GM10266 (cell line): ENCODE measurements around the gene BAD.
"Not testable (repeated sequence)": the region's sequence is repeated elsewhere in the genome, so short reads cannot be mapped to it uniquely, and the experiment has no call there.

ENCODE experiments used
- DNase-seq: peaks from one replicate; pipeline ENCODE4 v3.0.0; 2012; ENCODE audit errors: extremely low spot score
- TF ChIP-seq, protein P1 (sequence below): IDR thresholded peaks from 2 replicates; pipeline ENCODE4 v1.5.1; 2012; ENCODE audit warnings: mild to moderate bottlenecking, low read depth; ENCODE audit not compliant: control insufficient read depth, insufficient read depth; ENCODE audit errors: missing control alignments

The BAD gene

DNA sequence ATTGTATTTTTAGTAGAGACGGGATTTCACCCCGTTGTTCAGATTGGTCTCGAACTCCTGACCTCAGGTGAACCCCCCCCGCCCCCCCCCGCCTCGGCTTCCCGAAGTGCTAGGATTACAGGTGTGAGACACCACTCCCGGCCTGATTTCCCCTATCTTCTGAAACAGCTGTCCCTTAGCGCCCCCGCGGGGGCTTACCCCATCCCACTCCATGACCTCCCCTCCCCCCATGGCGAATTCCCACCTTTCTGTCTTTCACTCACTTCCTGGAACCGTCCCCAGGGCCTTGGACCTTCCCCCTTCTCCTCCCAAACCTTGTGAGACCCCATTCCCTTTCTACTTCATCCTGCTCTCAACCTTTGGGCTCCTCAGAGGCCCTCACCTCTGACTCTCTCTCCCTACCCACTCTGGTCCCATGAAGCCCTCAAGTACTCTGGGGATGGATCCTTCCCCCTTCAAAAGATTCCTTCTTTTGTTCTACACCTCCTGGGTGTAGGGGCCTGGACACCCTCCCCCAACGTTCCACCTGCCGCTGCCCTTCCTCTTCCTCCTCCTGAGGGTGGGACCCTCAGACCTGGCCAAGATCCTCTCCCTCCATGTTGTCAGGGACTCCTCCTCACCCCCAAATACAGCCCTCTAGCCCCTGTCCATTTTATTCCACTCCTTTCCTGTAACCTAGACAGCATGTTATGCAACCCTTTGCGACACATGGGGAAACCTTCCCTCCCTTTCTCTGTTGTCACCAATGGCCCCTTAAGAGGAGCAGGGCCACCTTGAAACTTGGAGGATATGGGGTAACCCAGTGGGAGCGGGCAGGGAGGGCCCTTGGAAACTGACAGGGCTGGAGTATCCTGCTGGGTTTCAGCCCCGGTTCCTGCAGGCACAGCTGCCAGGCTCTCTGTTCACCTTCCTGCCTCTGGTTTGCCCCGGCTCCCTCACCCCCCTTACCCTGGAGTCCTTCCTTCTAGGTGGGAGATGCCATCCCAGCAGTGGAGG is 34.6 kb upstream of the BAD start:
- no peak for DNase-seq
- TF ChIP-seq, protein P1, sequence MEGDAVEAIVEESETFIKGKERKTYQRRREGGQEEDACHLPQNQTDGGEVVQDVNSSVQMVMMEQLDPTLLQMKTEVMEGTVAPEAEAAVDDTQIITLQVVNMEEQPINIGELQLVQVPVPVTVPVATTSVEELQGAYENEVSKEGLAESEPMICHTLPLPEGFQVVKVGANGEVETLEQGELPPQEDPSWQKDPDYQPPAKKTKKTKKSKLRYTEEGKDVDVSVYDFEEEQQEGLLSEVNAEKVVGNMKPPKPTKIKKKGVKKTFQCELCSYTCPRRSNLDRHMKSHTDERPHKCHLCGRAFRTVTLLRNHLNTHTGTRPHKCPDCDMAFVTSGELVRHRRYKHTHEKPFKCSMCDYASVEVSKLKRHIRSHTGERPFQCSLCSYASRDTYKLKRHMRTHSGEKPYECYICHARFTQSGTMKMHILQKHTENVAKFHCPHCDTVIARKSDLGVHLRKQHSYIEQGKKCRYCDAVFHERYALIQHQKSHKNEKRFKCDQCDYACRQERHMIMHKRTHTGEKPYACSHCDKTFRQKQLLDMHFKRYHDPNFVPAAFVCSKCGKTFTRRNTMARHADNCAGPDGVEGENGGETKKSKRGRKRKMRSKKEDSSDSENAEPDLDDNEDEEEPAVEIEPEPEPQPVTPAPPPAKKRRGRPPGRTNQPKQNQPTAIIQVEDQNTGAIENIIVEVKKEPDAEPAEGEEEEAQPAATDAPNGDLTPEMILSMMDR = no peak

DNA sequence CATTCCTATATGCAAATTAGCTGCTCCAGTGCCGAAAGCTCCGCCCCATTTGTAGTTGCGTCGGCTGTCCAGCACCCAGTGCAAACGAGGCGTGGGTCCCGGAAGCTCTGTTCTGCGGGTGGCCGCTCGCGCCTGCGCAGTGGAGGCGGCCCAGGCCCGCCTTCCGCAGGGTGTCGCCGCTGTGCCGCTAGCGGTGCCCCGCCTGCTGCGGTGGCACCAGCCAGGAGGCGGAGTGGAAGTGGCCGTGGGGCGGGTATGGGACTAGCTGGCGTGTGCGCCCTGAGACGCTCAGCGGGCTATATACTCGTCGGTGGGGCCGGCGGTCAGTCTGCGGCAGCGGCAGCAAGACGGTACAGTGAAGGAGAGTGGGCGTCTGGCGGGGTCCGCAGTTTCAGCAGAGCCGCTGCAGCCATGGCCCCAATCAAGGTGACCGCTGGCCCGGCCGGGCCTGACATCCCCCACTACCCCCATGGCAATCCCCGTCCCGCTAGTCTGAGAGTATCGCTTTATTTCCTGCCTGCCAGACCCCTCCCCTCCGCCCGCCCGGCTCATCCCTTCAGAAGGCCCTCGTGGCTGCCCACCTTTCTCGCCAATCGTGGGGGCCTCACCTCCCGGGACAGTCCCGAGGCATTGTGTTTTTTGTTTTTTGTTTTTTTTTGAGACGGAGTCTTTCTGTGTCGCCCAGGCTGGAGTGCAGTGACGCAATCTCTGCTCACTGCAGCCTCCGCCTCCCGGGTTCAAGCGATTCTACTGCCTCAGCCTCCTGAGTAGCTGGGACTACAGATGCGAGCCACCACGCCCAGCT is 33.7 kb upstream of the BAD start, which contains the start of gene PRDX5:
PRDX5 (plus strand) TSS at position 161 of the 805 bp plus-strand sequence; CDS start at position 256, 95 bp downstream.
- peak; percentile 96 for DNase-seq
- TF ChIP-seq, protein P1 = peak; percentile 75

DNA sequence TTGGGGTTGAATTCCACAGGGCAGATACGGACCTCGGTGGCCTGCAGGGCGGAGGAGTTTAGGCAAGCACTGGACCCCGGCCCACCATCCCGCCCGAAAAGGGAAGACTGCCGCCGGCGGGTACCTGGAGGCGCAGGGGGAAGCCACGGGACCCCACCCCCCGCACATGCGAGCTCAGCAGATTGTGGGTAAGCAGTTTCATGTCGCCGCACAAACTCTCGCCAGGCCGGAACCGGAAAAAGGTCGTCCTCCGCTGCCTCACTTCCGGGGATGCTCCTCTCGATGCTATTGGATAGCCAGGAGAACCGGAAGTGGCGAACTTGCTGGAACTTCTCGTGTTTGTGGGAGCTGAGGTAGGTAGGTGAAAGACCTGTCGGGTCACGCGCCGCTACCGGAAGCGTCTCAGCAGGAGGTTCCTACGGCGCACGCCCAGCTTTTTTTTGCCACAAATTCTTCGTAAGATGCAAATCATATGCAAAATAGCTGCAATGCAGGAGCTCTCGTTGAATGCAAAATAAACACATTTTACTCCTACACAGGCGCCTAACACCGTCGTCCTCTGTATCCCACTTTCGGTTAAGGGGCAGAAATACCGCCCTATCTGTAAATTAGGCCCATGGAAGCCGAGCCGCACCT is 33.0 kb upstream of the BAD start, which contains the start of gene TRMT112:
TRMT112 (minus strand) TSS at position 235 of the 636 bp plus-strand sequence; CDS start at position 202, 33 bp downstream.
- peak; percentile 96 for DNase-seq
- TF ChIP-seq, protein P1 = no peak

DNA sequence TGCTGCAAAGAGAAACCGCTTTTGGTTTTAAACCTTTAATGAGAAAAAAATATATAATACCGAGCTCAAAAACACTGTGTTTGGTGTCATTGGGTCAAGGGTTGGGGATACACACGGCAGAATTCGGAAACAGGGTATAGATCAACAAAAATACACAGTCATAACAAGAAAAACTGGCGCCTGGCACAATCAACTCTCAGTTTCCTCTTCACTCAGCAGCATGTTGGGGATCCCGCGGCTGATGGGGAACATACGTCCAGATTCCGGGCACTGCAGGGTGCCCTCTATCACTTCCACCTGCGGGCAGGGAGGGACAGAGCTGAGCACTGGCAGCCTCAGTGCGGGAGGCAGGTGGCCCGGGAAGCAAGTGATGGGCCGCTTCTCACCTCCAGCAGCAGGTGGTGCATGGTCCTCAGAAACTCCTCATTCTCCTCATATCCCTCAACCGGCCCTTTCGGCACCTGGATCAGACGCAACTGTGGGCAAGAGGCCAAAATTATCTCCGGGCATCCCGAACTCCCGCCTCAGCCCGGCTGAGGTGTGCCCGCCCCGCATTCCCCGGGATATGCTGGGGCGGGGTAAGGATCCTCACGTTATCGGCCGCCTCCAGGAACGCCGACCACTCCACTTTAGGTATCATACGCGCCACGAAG is 32.3 kb upstream of the BAD start:
- DNase-seq = no peak
- TF ChIP-seq, protein P1 = no peak

DNA sequence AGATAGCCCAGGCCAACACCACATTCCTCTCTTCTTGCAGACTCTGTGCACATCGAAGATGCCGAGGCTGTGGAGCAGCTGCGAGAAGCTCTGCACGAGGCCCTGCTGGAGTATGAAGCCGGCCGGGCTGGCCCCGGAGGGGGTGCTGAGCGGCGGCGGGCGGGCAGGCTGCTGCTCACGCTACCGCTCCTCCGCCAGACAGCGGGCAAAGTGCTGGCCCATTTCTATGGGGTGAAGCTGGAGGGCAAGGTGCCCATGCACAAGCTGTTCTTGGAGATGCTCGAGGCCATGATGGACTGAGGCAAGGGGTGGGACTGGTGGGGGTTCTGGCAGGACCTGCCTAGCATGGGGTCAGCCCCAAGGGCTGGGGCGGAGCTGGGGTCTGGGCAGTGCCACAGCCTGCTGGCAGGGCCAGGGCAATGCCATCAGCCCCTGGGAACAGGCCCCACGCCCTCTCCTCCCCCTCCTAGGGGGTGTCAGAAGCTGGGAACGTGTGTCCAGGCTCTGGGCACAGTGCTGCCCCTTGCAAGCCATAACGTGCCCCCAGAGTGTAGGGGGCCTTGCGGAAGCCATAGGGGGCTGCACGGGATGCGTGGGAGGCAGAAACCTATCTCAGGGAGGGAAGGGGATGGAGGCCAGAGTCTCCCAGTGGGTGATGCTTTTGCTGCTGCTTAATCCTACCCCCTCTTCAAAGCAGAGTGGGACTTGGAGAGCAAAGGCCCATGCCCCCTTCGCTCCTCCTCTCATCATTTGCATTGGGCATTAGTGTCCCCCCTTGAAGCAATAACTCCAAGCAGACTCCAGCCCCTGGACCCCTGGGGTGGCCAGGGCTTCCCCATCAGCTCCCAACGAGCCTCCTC is 31.4 kb upstream of the BAD start:
- not testable (repeated sequence) for DNase-seq

DNA sequence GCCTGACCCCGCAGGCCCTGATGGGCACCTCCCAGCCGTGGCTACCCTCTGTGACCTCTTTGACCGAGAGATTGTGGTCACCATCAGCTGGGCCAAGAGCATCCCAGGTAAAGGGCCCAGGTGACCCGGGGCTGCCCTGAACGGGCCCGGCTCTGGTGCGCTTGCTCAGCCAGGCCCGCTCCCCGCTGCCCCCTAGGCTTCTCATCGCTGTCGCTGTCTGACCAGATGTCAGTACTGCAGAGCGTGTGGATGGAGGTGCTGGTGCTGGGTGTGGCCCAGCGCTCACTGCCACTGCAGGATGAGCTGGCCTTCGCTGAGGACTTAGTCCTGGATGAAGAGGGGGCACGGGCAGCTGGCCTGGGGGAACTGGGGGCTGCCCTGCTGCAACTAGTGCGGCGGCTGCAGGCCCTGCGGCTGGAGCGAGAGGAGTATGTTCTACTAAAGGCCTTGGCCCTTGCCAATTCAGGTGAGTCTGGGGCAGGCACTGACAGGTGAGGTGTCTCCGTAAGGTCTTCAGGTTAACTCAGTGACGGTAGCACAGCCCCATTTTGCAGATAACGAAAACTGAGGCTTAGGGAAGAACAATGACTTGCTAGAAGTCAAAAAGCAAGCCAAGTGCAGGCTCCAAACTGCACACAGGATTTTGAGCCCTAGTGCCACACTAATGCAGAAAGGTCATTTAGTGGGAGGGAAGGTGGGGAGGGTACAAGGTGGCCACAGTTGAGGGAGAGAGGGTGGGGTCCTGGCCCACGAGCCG is 30.5 kb upstream of the BAD start:
- DNase-seq = no peak
- TF ChIP-seq, protein P1 = no peak
